A549 (cell line): Measurements from ENCODE around the gene TPSB2.

Source experiments
- POLR2A ChIP-seq: IDR thresholded peaks from 2 replicates; pipeline ENCODE4 v1.6.1; 2012; ENCODE audit warnings: mild to moderate bottlenecking, low read length
- TF ChIP-seq, protein P1 (sequence below): fragments of >200 bp; sonication (Bioruptor Twin); formaldehyde crosslinking; IDR thresholded peaks from 3 replicates; pipeline ENCODE4 v1.5.1; 2016

DNA sequence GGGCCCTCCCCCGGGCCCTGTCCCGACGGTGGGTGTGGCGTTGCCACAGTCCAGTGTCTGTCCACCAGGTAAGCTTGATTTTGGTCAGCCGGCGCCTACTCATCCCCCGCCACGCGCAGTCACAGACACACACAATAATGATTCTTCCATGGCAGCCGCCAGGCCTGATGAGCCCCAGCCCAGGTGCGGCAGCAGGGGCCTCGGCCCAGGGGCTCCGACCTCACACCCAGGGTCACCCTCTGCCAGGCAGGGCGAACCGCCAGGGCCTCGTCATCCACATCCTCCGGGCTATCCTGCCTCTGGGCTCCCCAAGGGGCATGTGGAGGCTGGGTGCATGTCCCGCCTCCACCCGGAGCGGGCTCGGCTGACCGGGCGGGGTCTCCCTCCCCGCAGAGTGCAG, 12.5 kb downstream of the TPSB2 start:
- TF ChIP-seq POLR2A: no peak
- TF ChIP-seq, protein P1, sequence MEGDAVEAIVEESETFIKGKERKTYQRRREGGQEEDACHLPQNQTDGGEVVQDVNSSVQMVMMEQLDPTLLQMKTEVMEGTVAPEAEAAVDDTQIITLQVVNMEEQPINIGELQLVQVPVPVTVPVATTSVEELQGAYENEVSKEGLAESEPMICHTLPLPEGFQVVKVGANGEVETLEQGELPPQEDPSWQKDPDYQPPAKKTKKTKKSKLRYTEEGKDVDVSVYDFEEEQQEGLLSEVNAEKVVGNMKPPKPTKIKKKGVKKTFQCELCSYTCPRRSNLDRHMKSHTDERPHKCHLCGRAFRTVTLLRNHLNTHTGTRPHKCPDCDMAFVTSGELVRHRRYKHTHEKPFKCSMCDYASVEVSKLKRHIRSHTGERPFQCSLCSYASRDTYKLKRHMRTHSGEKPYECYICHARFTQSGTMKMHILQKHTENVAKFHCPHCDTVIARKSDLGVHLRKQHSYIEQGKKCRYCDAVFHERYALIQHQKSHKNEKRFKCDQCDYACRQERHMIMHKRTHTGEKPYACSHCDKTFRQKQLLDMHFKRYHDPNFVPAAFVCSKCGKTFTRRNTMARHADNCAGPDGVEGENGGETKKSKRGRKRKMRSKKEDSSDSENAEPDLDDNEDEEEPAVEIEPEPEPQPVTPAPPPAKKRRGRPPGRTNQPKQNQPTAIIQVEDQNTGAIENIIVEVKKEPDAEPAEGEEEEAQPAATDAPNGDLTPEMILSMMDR: no peak
